OCI-LY7 (cell line): ENCODE measurements around the gene PINK1. TPM values are rescaled to one million over a fixed set of nuclear protein-coding genes. Genes with fewer than 3 reads are reported as not detected.

Source experiments
- BruUV-seq: library from RNA; stranded (reverse); fragments of 400-500 nt; replicated peaks from 2 replicates; lab custom pipeline; 2021; lab: Mats Ljungman, UMichigan
- CTCF ChIA-PET: fragments of 300-600 bp; sonication (Branson Sonifier 250); formaldehyde crosslinking; loops from one replicate; lab custom pipeline; 2022; ENCODE audit warnings: antibody characterized with exemption; ENCODE audit not compliant: unreplicated experiment; lab: Charles Lee
- POLR2A ChIA-PET: fragments of 300-600 bp; sonication (Branson Sonifier 250); formaldehyde crosslinking; loops from one replicate; lab custom pipeline; 2022; ENCODE audit warnings: antibody characterized with exemption; lab: Charles Lee
- DNase-seq: peaks from one replicate; pipeline ENCODE4 v3.0.0-alpha.2; 2015; ENCODE audit warnings: low spot score
- H2AFZ ChIP-seq: fragments of 200-600 bp; sonication (generic), shearing (Covaris generic); 2 replicates; pipeline ENCODE4 v1.6.1; 2014; ENCODE audit warnings: mild to moderate bottlenecking, antibody characterized with exemption, low read length, moderate library complexity
- H3K27ac ChIP-seq: fragments of 200-600 bp; sonication (generic); 2 replicates; pipeline ENCODE4 v1.5.1; 2014; ENCODE audit warnings: mixed run types, low read depth, mild to moderate bottlenecking, moderate library complexity, low read length, inconsistent platforms; ENCODE audit not compliant: poor library complexity, severe bottlenecking
- H3K36me3 ChIP-seq: fragments of 200-600 bp; sonication (generic); 2 replicates; pipeline ENCODE4 v1.6.1; 2014; ENCODE audit warnings: mild to moderate bottlenecking, antibody characterized with exemption, low read length, moderate library complexity, mixed read lengths; ENCODE audit not compliant: insufficient read depth
- H3K4me1 ChIP-seq: fragments of 200-600 bp; sonication (generic); 2 replicates; pipeline ENCODE4 v1.5.1; 2014; ENCODE audit warnings: mild to moderate bottlenecking, low read length; ENCODE audit not compliant: insufficient read depth, poor library complexity, severe bottlenecking
- H3K4me2 ChIP-seq: fragments of 200-600 bp; sonication (generic); 2 replicates; pipeline ENCODE4 v1.6.1; 2014; ENCODE audit warnings: mild to moderate bottlenecking, low read length
- H3K4me3 ChIP-seq: fragments of 200-600 bp; sonication (generic); 2 replicates; pipeline ENCODE4 v1.5.1; 2014; ENCODE audit warnings: mild to moderate bottlenecking, low read depth, low read length; ENCODE audit not compliant: poor library complexity, severe bottlenecking
- H3K79me2 ChIP-seq: fragments of 200-600 bp; sonication (generic); 2 replicates; pipeline ENCODE4 v1.6.1; 2016; ENCODE audit warnings: low read depth, mild to moderate bottlenecking, low read length, moderate library complexity, mixed read lengths; ENCODE audit not compliant: insufficient read depth
- H3K9me2 ChIP-seq: fragments of 200-600 bp; sonication (generic); 2 replicates; pipeline ENCODE4 v1.6.1; 2016; ENCODE audit warnings: mild to moderate bottlenecking, low read length, mixed read lengths; ENCODE audit not compliant: insufficient read depth
- H3K9me3 ChIP-seq: fragments of 200-600 bp; sonication (generic); 2 replicates; pipeline ENCODE4 v1.6.1; 2014; ENCODE audit warnings: mild to moderate bottlenecking, mixed run types, low read length, mixed read lengths
- H4K20me1 ChIP-seq: fragments of 200-600 bp; sonication (generic); 2 replicates; pipeline ENCODE4 v1.6.1; 2014; ENCODE audit warnings: mild to moderate bottlenecking, antibody characterized with exemption, low read length, moderate library complexity, mixed read lengths; ENCODE audit not compliant: insufficient read depth
- CTCF ChIP-seq: fragments of 200-600 bp; sonication (generic); conservative IDR thresholded peaks from 2 replicates; pipeline ENCODE4 v1.5.1; 2014; ENCODE audit warnings: mild to moderate bottlenecking, antibody characterized with exemption, low read length, moderate library complexity, mixed read lengths
- EZH2phosphoT487 ChIP-seq: fragments of 200-600 bp; sonication (generic); IDR thresholded peaks from 2 replicates; pipeline ENCODE4 v1.6.1; 2018; ENCODE audit warnings: low read depth, borderline replicate concordance, mild to moderate bottlenecking, mixed run types, antibody characterized with exemption, low read length, moderate library complexity, mixed read lengths
- intact Hi-C: fragments of 100-400 bp; cut with micrococcal nuclease; formaldehyde crosslinking; loops from one replicate; pipeline ENCODE4 v1.10.0; 2022; ENCODE audit not compliant: unreplicated experiment
- total RNA-seq, 2 experiments: library from RNA; depleted of rRNA in 1 of 2; stranded (reverse); fragments of >200 nt in 1 of 2; shearing (Covaris generic) in 1 of 2; gene quantifications; 2 replicates each; pipeline ENCODE4 v1.2.3, GENCODE V29; 2014 to 2022

Gene PINK1
- total RNA-seq, 2 experiments from 2014 or later = 8.9 to 13.4 TPM

DNA sequence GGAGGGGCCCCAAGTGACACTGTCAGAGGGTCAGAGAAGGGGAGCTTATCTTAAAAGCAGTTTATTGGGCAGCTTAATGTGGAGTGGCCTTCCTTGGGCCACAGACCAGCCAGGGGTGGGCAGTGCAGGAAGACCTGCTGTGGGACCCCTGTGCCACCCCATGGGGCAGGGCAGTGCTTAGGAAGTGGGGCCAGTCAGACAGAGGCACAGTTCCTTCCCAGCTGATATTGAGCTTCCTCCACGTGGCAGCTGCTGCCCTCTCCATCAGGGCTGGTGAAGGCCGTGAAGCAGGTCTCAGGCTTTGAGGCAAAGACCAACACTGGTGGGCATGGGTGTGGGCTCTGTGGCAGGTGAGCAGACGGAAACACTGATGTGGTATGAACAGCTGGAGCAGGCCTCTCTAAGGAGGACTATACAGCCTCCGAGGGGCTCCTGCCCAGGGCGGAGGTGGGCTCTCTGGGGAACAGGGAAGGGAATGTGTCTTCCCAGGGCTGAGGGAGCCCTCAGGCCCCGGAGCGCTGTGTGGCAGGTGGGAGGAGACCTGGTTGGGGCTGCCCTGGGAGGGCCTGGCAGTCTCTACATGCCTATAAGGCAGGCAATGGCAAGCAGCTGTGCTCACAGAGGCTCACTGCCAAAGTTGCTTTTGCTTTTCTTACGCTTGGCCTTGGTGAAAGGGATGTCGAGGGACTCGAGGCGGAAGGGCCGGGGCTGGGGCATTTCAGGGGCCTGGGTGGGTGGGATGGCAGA is 30.9 kb downstream of the PINK1 start:
- peaks cover 34% of the 10 kb centered on the region for H3K4me1 ChIP-seq
- no peaks in the 10 kb centered on the region for H3K9me2 ChIP-seq
- H4K20me1 ChIP-seq = peaks cover 10% of the 10 kb centered on the region; the same call in 1 of the 2 replicates
- no peak for DNase-seq
- no peaks in the 10 kb centered on the region for H3K9me3 ChIP-seq
- peaks cover 20% of the 10 kb centered on the region for H3K79me2 ChIP-seq
- intact Hi-C loops = no loop called here
- no peak overlapping the region for H3K27ac ChIP-seq
- no TSS peak for BruUV-seq
- ChIA-PET CTCF (no interaction called here), POLR2A (interaction anchor here (1.0 kb wide), 1 partner anchor 43 kb away, joined by 3 read pairs; no protein-coding TSS in a partner anchor)
- no peak overlapping the region for H3K4me3 ChIP-seq
- peaks cover 11% of the 10 kb centered on the region; the same call in 1 of the 2 replicates for H3K36me3 ChIP-seq
- peak overlapping the region; percentile 30; the same call in 1 of the 2 replicates for H2AFZ ChIP-seq
- H3K4me2 ChIP-seq = no peak overlapping the region
- TF ChIP-seq EZH2phosphoT487 (no peak), CTCF (no peak)

GRCh38 chr1:20665726-20666125 is 32.5 kb downstream of the PINK1 start:
- Histone ChIP-seq H3K27ac (no peak overlapping the region), H3K4me1 (peaks cover 23% of the 10 kb centered on the region), H2AFZ (no peak overlapping the region; the same call in 1 of the 2 replicates), H3K4me2 (no peak overlapping the region), H3K9me2 (no peaks in the 10 kb centered on the region), H3K9me3 (no peaks in the 10 kb centered on the region), H3K79me2 (peaks cover 4% of the 10 kb centered on the region), H3K36me3 (no peaks in the 10 kb centered on the region), H4K20me1 (no peaks in the 10 kb centered on the region), H3K4me3 (no peak overlapping the region)
- no TSS peak for BruUV-seq
- intact Hi-C loops = no loop called here
- ChIA-PET POLR2A (interaction anchor here (0.6 kb wide), 1 partner anchor 212 kb away, joined by 3 read pairs; no protein-coding TSS in a partner anchor), CTCF (interaction anchor here (1.2 kb wide), 1 partner anchor 32 kb away, joined by 5 read pairs; no protein-coding TSS in a partner anchor)
- peak; percentile 41 for DNase-seq
- TF ChIP-seq CTCF (no peak), EZH2phosphoT487 (no peak)

GRCh38 chr1:20666146-20666545 is 32.9 kb downstream of the PINK1 start:
- H3K27ac ChIP-seq = no peak overlapping the region
- TF ChIP-seq EZH2phosphoT487 = no peak
- TF ChIP-seq CTCF = no peak
- DNase-seq = no peak
- peaks cover 23% of the 10 kb centered on the region for H3K4me1 ChIP-seq
- H3K36me3 ChIP-seq = no peaks in the 10 kb centered on the region
- no peaks in the 10 kb centered on the region for H4K20me1 ChIP-seq
- H3K79me2 ChIP-seq = no peaks in the 10 kb centered on the region
- no peak overlapping the region for H3K4me3 ChIP-seq
- no peak overlapping the region for H3K4me2 ChIP-seq
- POLR2A ChIA-PET = interaction anchor here (0.6 kb wide), 2 partner anchors 105 to 211 kb away, joined by 3 read pairs; no protein-coding TSS in a partner anchor
- H3K9me2 ChIP-seq = no peaks in the 10 kb centered on the region
- no peaks in the 10 kb centered on the region for H3K9me3 ChIP-seq
- intact Hi-C loops = no loop called here
- peak overlapping the region; percentile 87; the same call in 1 of the 2 replicates for H2AFZ ChIP-seq
- CTCF ChIA-PET = interaction anchor here (1.2 kb wide), 1 partner anchor 32 kb away, joined by 5 read pairs; no protein-coding TSS in a partner anchor
- no TSS peak for BruUV-seq
